Measurements from ENCODE around the gene ACSL3. TPM values are rescaled to one million over a fixed set of nuclear protein-coding genes. Genes with fewer than 3 reads are reported as not detected.

ACSL3 gene
- total RNA-seq, 1 experiment from 2014 or later = 85.2 TPM

- TF ChIP-seq REST (IDR thresholded peaks at IDR 0.05; ENCODE audit: insufficient read depth in 1 of 2, low read depth in 2 of 2, low read length in 1 of 2) (no peak), CTCF (IDR thresholded peaks at IDR 0.05) (no peak), SIN3A (IDR thresholded peaks at IDR 0.05; ENCODE audit: borderline replicate concordance, insufficient read depth, low read depth, low read length) (no peak), POLR2AphosphoS5 (IDR thresholded peaks at IDR 0.05; ENCODE audit: low read depth, low read length) (no peak), TCF7L2 (IDR thresholded peaks at IDR 0.05; ENCODE audit: low read depth, low read length) (no peak)
- CTCF ChIA-PET = no interaction called here
- H3K27me3 ChIP-seq (ENCODE audit: control insufficient read depth, insufficient read depth, low read length) = no peaks in the 10 kb centered on the region; the same call in 1 of the 2 replicates
- ATAC-seq = no peak
- no peaks in the 10 kb centered on the region for H3K4me1 ChIP-seq (ENCODE audit: control insufficient read depth, insufficient read depth, low read length)
- no peak overlapping the region for H3K4me3 ChIP-seq (ENCODE audit: low read depth in 2 of 2, low read length in 2 of 2)
- in situ Hi-C loops (cut with HindIII; ENCODE audit: low pct_unique_long_range_greater_than_20kb, low sequenced_read_pairs) = no loop called here
- H3K9me3 ChIP-seq (ENCODE audit: control insufficient read depth, insufficient read depth, low read depth, low read length) = no peaks in the 10 kb centered on the region
- intact Hi-C loops (cut with micrococcal nuclease; ENCODE audit: unreplicated experiment) = no loop called here
- H3K27ac ChIP-seq (ENCODE audit: low read length) = no peak overlapping the region
- no peak for DNase-seq (ENCODE audit: low read depth, low spot score)
- no TSS peak for BruUV-seq (replicated peaks)
- no peaks in the 10 kb centered on the region for H3K36me3 ChIP-seq (ENCODE audit: control insufficient read depth, insufficient read depth, low read length)
- POLR2A ChIA-PET = no interaction called here
Measured at GRCh38 chr2:222823183-222823930, 37.5 kb upstream of the ACSL3 start.

GRCh38 chr2:222825031-222825430 is 35.8 kb upstream of the ACSL3 start:
- TF ChIP-seq POLR2AphosphoS5 (IDR thresholded peaks at IDR 0.05; ENCODE audit: low read depth, low read length) (no peak), TCF7L2 (IDR thresholded peaks at IDR 0.05; ENCODE audit: low read depth, low read length) (no peak), CTCF (IDR thresholded peaks at IDR 0.05) (no peak), SIN3A (IDR thresholded peaks at IDR 0.05; ENCODE audit: borderline replicate concordance, insufficient read depth, low read depth, low read length) (no peak), REST (IDR thresholded peaks at IDR 0.05; ENCODE audit: insufficient read depth in 1 of 2, low read depth in 2 of 2, low read length in 1 of 2) (no peak)
- no TSS peak for BruUV-seq (replicated peaks)
- in situ Hi-C loops (cut with HindIII; ENCODE audit: low pct_unique_long_range_greater_than_20kb, low sequenced_read_pairs) = no loop called here
- intact Hi-C loops (cut with micrococcal nuclease; ENCODE audit: unreplicated experiment) = no loop called here
- H3K4me1 ChIP-seq (ENCODE audit: control insufficient read depth, insufficient read depth, low read length) = no peaks in the 10 kb centered on the region
- no peaks in the 10 kb centered on the region; the same call in 1 of the 2 replicates for H3K27me3 ChIP-seq (ENCODE audit: control insufficient read depth, insufficient read depth, low read length)
- H3K36me3 ChIP-seq (ENCODE audit: control insufficient read depth, insufficient read depth, low read length) = no peaks in the 10 kb centered on the region
- CTCF ChIA-PET = no interaction called here
- no peak for DNase-seq (ENCODE audit: low read depth, low spot score)
- ATAC-seq = no peak
- POLR2A ChIA-PET = no interaction called here
- no peak overlapping the region for H3K27ac ChIP-seq (ENCODE audit: low read length)
- no peaks in the 10 kb centered on the region for H3K9me3 ChIP-seq (ENCODE audit: control insufficient read depth, insufficient read depth, low read depth, low read length)
- H3K4me3 ChIP-seq (ENCODE audit: low read depth in 2 of 2, low read length in 2 of 2) = no peak overlapping the region

Data from Panc1 (cell line).